Fibroblast of villous mesenchyme (primary cell): ENCODE results near the gene USP32. TPM values are rescaled to one million over a fixed set of nuclear protein-coding genes. Genes with fewer than 3 reads are reported as not detected.

Experiments used
- DNase-seq: peaks from one replicate; pipeline ENCODE4 v3.0.0-alpha.2; 2010; ENCODE audit warnings: low read depth
- H3K4me3 ChIP-seq: 2 replicates; pipeline ENCODE4 v1.5.1; 2011; ENCODE audit warnings: low read depth, mild to moderate bottlenecking, low read length
- total RNA-seq: library from RNA; depleted of rRNA; stranded (reverse); fragments of >200 nt; gene quantifications from 2 replicates; pipeline ENCODE4 v1.2.3, GENCODE V29; 2012
- TF ChIP-seq, protein P1 (sequence below): IDR thresholded peaks from 2 replicates; pipeline ENCODE4 v1.5.1; 2012; ENCODE audit warnings: low read depth, mild to moderate bottlenecking, low read length; ENCODE audit not compliant: insufficient read depth

Gene USP32
- total RNA-seq, 1 donor = 95.4 TPM

DNA sequence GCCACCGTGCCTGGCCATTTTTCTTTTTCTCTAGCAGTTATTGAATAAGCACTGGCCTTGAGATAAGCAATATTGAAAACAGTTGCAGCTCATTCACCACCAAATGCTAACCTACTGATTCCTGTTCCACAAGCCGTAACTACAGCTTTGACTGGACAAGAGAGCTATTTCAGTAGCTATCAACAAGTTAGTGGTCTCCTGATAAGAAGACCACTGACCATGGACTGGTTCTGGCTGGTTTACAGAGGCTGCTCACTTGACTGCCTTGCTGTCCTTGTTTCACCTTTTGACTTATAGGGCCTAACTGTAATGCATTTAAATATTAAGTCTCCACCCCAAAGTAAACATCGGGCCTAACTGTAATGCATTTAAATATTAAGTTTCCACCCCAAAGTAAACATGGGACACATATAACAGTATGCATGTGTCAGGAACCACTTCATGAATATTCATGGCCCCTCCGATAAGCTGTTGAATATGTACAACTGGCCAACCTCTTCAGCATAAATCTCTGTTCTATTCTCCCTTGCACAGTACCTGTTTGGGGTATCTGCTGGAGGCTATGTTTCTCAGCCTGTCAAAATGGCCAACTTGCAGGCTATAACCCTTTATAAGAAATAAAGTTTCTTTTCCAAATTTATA lies 94.1 kb downstream of the USP32 start:
- no peak overlapping the region for H3K4me3 ChIP-seq
- DNase-seq = no peak
- TF ChIP-seq, protein P1, sequence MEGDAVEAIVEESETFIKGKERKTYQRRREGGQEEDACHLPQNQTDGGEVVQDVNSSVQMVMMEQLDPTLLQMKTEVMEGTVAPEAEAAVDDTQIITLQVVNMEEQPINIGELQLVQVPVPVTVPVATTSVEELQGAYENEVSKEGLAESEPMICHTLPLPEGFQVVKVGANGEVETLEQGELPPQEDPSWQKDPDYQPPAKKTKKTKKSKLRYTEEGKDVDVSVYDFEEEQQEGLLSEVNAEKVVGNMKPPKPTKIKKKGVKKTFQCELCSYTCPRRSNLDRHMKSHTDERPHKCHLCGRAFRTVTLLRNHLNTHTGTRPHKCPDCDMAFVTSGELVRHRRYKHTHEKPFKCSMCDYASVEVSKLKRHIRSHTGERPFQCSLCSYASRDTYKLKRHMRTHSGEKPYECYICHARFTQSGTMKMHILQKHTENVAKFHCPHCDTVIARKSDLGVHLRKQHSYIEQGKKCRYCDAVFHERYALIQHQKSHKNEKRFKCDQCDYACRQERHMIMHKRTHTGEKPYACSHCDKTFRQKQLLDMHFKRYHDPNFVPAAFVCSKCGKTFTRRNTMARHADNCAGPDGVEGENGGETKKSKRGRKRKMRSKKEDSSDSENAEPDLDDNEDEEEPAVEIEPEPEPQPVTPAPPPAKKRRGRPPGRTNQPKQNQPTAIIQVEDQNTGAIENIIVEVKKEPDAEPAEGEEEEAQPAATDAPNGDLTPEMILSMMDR = no peak

GRCh38 chr17:60296177-60296576 lies 95.8 kb downstream of the USP32 start:
- TF ChIP-seq, protein P1 = no peak
- no peak overlapping the region for H3K4me3 ChIP-seq
- DNase-seq = no peak

DNA sequence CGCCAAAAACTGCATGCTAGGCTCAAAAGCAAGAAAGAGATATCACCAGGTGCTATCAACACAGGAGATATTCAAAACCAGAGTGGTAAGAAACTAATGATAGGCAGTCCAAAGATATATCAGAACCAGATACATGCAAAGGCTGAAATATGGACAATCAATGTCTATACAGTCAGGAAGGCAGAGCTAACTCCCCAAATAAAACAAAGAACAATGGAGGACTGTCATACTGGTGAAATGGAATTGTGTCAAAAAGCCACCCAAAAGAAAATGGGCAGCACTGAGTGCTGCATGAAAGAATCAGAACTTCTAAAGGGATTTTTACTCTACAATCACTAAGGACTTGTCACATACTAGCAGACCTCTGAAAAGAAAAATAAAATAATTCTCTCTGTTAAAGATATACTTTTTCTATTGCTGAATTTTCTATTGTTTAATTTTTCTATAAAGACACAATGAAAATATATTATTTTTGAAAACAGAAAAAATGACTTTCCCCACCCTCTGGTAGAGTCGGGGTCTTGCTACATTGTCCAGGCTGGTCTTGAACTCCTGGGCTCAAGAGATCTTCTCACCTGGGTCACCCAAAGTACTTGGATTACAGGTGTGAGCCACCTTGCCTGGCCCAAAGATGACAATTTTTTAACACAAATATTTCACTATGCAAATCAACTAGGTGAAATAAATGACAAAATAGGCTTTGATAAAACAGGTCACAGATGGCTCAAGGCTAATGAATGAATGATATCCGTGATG lies 98.2 kb downstream of the USP32 start:
- no peak overlapping the region for H3K4me3 ChIP-seq
- TF ChIP-seq, protein P1 = no peak
- no peak for DNase-seq

GRCh38 chr17:60292697-60293096 lies 99.2 kb downstream of the USP32 start:
- H3K4me3 ChIP-seq = no peak overlapping the region
- TF ChIP-seq, protein P1 = no peak
- DNase-seq = no peak

DNA sequence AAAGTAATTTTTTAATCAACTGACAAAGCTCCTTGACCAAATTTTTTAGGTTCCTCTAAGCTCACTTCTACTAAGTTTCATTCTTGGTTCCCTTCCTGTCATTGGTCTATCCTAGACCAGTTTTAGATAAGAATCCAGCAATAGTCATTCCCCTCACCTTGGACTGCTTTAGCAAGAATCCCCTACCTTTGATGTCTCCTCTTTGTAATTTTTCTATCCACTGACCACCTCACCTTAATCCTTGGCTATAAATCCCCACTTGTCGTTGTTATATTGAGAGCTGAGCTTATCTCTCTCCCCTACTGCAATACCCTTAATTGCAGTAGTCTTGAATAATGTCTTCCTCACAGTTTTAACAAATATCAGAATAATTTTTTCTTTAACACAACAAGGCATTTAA lies 107.2 kb downstream of the USP32 start:
- DNase-seq = no peak
- H3K4me3 ChIP-seq = no peak overlapping the region
- TF ChIP-seq, protein P1 = no peak

GRCh38 chr17:60283816-60284215 lies 108.1 kb downstream of the USP32 start:
- H3K4me3 ChIP-seq = no peak overlapping the region
- no peak for DNase-seq
- TF ChIP-seq, protein P1 = no peak

DNA sequence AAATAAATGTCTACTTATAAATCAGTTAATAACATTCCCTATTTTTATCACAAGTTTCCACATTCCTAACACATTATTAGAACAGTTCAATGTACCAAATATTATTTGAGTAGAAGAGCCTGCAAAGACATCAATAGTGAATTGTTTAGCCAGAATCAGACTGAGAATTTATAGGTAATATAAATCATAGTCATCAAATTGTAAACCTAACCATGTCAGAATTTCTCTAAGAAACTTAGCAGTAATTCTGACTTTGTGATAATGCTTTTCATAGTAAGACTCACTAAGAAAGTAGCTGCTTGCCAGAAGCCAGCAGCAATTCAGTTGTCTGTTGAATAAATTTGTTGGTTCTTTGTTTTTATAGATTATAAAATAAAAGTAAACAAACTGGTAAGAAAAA lies 111.3 kb downstream of the USP32 start:
- H3K4me3 ChIP-seq = no peak overlapping the region
- no peak for DNase-seq
- TF ChIP-seq, protein P1 = no peak
